IMR-90 (cell line): ENCODE data around the gene ELF2. TPM values are rescaled to one million over a fixed set of nuclear protein-coding genes. Genes with fewer than 3 reads are reported as not detected.

Source experiments
- ATAC-seq: fragments of 200-7000 bp; cut with Tn5 transposase; 2 replicates; pipeline ENCODE4 v1.9.1; 2020; ENCODE audit warnings: low read depth, mild to moderate bottlenecking, moderate library complexity
- BruUV-seq: library from RNA; stranded (reverse); fragments of 400-500 nt; replicated peaks from 2 replicates; lab custom pipeline; 2021; lab: Mats Ljungman, UMichigan
- CTCF ChIA-PET: fragments of 300-600 bp; formaldehyde crosslinking; extraction: SDS; loops from one replicate; lab custom pipeline; 2021; ENCODE audit warnings: antibody characterized with exemption; lab: Yijun Ruan, JAX
- POLR2A ChIA-PET: fragments of 300-600 bp; sonication (Branson Sonifier 250); formaldehyde crosslinking; loops from one replicate; lab custom pipeline; 2022; ENCODE audit warnings: antibody characterized with exemption; ENCODE audit not compliant: unreplicated experiment; lab: Charles Lee
- DNase-seq: peaks from one replicate; pipeline ENCODE4 v3.0.0; 2013
- H2AFZ ChIP-seq: replicated peaks from 2 replicates; pipeline ENCODE3; 2013; ENCODE audit warnings: low read length, mild to moderate bottlenecking; ENCODE audit not compliant: poor library complexity
- H2AK5ac ChIP-seq: 2 replicates; pipeline ENCODE4 v1.6.1; 2013; ENCODE audit warnings: low read depth, low read length, inconsistent platforms
- H2AK9ac ChIP-seq: replicated peaks from 2 replicates; pipeline ENCODE3; 2013; ENCODE audit warnings: mild to moderate bottlenecking, low read depth, low read length, moderate library complexity; ENCODE audit not compliant: poor library complexity
- H2BK120ac ChIP-seq: 2 replicates; pipeline ENCODE4 v1.6.1; 2013; ENCODE audit warnings: low read depth, low read length, inconsistent platforms
- H2BK15ac ChIP-seq: 3 replicates; pipeline ENCODE4 v1.6.1; 2013; ENCODE audit warnings: low read depth, low read length, inconsistent platforms
- H2BK20ac ChIP-seq: 2 replicates; pipeline ENCODE4 v1.6.1; 2013; ENCODE audit warnings: low read depth, mild to moderate bottlenecking, inconsistent platforms, low read length, moderate library complexity
- H2BK5ac ChIP-seq: 2 replicates; pipeline ENCODE4 v1.6.1; 2013; ENCODE audit warnings: mild to moderate bottlenecking, low read depth, low read length, inconsistent platforms; ENCODE audit not compliant: poor library complexity, severe bottlenecking
- H3K14ac ChIP-seq: replicated peaks from 2 replicates; pipeline ENCODE4 v1.6.1; 2013; ENCODE audit warnings: low read depth, low read length, inconsistent platforms
- H3K18ac ChIP-seq: 2 replicates; pipeline ENCODE4 v1.6.1; 2013; ENCODE audit warnings: low read depth, low read length, control low read depth
- H3K23ac ChIP-seq: 2 replicates; pipeline ENCODE4 v1.6.1; 2013; ENCODE audit warnings: low read depth, low read length, inconsistent platforms
- H3K27ac ChIP-seq: 2 replicates; pipeline ENCODE4 v1.5.1; 2013; ENCODE audit warnings: mild to moderate bottlenecking, control low read depth, low read length; ENCODE audit not compliant: insufficient read depth
- H3K27me3 ChIP-seq: 2 replicates; pipeline ENCODE4 v1.6.1; 2013; ENCODE audit warnings: low read length; ENCODE audit not compliant: control insufficient read depth, insufficient read depth
- H3K36me3 ChIP-seq: 2 replicates; pipeline ENCODE4 v1.6.1; 2013; ENCODE audit warnings: low read length, mixed read lengths; ENCODE audit not compliant: control insufficient read depth, insufficient read depth
- H3K4ac ChIP-seq: 2 replicates; pipeline ENCODE4 v1.6.1; 2013; ENCODE audit warnings: low read depth, low read length, inconsistent platforms
- H3K4me1 ChIP-seq: 2 replicates; pipeline ENCODE4 v1.6.1; 2013; ENCODE audit warnings: low read length, mixed read lengths; ENCODE audit not compliant: control insufficient read depth, insufficient read depth
- H3K4me2 ChIP-seq: 2 replicates; pipeline ENCODE4 v1.6.1; 2013; ENCODE audit warnings: low read depth, mild to moderate bottlenecking, control low read depth, low read length, moderate library complexity
- H3K4me3 ChIP-seq: 2 replicates; pipeline ENCODE4 v1.5.1; 2013; ENCODE audit warnings: low read depth, mild to moderate bottlenecking, control low read depth, low read length, moderate library complexity; ENCODE audit not compliant: insufficient read depth
- H3K56ac ChIP-seq: 2 replicates; pipeline ENCODE4 v1.6.1; 2013; ENCODE audit warnings: low read length, inconsistent platforms; ENCODE audit not compliant: insufficient read depth; ENCODE audit errors: extremely low read depth
- H3K79me1 ChIP-seq, 2 experiments: 2 replicates each; pipeline ENCODE4 v1.6.1; 2013; ENCODE audit warnings: low read length in 2 of 2, inconsistent platforms in 1 of 2, low read depth in 1 of 2
- H3K9ac ChIP-seq: 2 replicates; pipeline ENCODE4 v1.6.1; 2013; ENCODE audit warnings: low read depth, low read length, control low read depth
- H3K9me1 ChIP-seq: 2 replicates; pipeline ENCODE4 v1.6.1; 2013; ENCODE audit warnings: low read length, inconsistent platforms; ENCODE audit not compliant: insufficient read depth
- H3K9me3 ChIP-seq: 2 replicates; pipeline ENCODE4 v1.6.1; 2013; ENCODE audit warnings: low read length; ENCODE audit not compliant: control insufficient read depth, insufficient read depth
- H4K20me1 ChIP-seq: 2 replicates; pipeline ENCODE4 v1.6.1; 2013; ENCODE audit warnings: low read length, inconsistent platforms; ENCODE audit not compliant: insufficient read depth
- H4K5ac ChIP-seq: 2 replicates; pipeline ENCODE4 v1.6.1; 2013; ENCODE audit warnings: mild to moderate bottlenecking, low read depth, low read length, control low read depth
- H4K8ac ChIP-seq, 2 experiments: 2 replicates each; pipeline ENCODE4 v1.6.1; 2013; ENCODE audit warnings: low read depth in 2 of 2, low read length in 2 of 2, control low read depth in 1 of 2, inconsistent platforms in 1 of 2
- H4K91ac ChIP-seq: 2 replicates; pipeline ENCODE4 v1.6.1; 2013; ENCODE audit warnings: low read depth, low read length, inconsistent platforms; ENCODE audit not compliant: insufficient read depth
- BHLHE40 ChIP-seq: fragments of 150-350 bp; IDR thresholded peaks from 2 replicates; pipeline ENCODE4 v1.6.1; 2016; ENCODE audit warnings: mild to moderate bottlenecking, low read depth, low read length
- FOS ChIP-seq: fragments of 150-350 bp; IDR thresholded peaks from 2 replicates; pipeline ENCODE4 v1.6.1; 2016; ENCODE audit warnings: low read depth, low read length
- MAZ ChIP-seq: IDR thresholded peaks from 2 replicates; pipeline ENCODE4 v1.6.1; 2012; ENCODE audit warnings: low read depth, mild to moderate bottlenecking, low read length, improper control_type of control experiment, moderate library complexity, borderline replicate concordance
- POLR2A ChIP-seq: IDR thresholded peaks from 2 replicates; pipeline ENCODE4 v1.6.1; 2012; ENCODE audit warnings: mild to moderate bottlenecking, low read depth, low read length
- RAD21 ChIP-seq: IDR thresholded peaks from 2 replicates; pipeline ENCODE4 v1.6.1; 2012; ENCODE audit warnings: low read length, improper control_type of control experiment
- RCOR1 ChIP-seq: IDR thresholded peaks from 2 replicates; pipeline ENCODE4 v1.6.1; 2012; ENCODE audit warnings: mild to moderate bottlenecking, low read length, improper control_type of control experiment; ENCODE audit not compliant: insufficient replicate concordance
- RFX5 ChIP-seq: IDR thresholded peaks from 2 replicates; pipeline ENCODE4 v1.8.0; 2012; ENCODE audit warnings: low read depth, mild to moderate bottlenecking, low read length, moderate library complexity
- WGBS, 2 experiments: methylation state at CpG; one replicate each; pipeline versions ENCODE4 v1.1.5 to v1.1.7; 2013; ENCODE audit warnings: missing lambda C conversion rate in 2 of 2; ENCODE audit not compliant: insufficient read length in 1 of 2; ENCODE audit errors: extremely low coverage in 2 of 2; 5-methylcytosine and 5-hydroxymethylcytosine counted together
- dilution Hi-C: fragments of 300-500 bp; cut with HindIII; formaldehyde crosslinking; loops from one replicate; pipeline ENCODE4 v1.14.3; 2018; ENCODE audit warnings: low sequenced_read_pairs; ENCODE audit not compliant: unreplicated experiment
- in situ Hi-C: fragments of 300-500 bp; cut with MboI; formaldehyde crosslinking; loops from 3 replicates; pipeline ENCODE4 v1.14.3; 2019; ENCODE audit warnings: low sequenced_read_pairs, inconsistent platforms, mixed read lengths
- intact Hi-C: fragments of 100-400 bp; cut with micrococcal nuclease; formaldehyde crosslinking; loops from 2 replicates; pipeline ENCODE4 v1.10.0; 2022
- polyA plus RNA-seq, 3 experiments: library from polyadenylated mRNA; depleted of rRNA; stranded (reverse); fragments of >200 nt; gene quantifications; 2 replicates each; pipeline ENCODE4 v1.2.3, GENCODE V29; 2012; ENCODE audit warnings: low replicate concordance in 1 of 3
- total RNA-seq: library from RNA; depleted of rRNA; stranded (reverse); fragments of >200 nt; gene quantifications from 2 replicates; pipeline ENCODE4 v1.2.3, GENCODE V29; 2012

The ELF2 gene
- total and polyA plus RNA-seq, 2 of the 4 experiments (the other 2 are of a cell fraction) = 14.5 to 42.3 TPM

DNA sequence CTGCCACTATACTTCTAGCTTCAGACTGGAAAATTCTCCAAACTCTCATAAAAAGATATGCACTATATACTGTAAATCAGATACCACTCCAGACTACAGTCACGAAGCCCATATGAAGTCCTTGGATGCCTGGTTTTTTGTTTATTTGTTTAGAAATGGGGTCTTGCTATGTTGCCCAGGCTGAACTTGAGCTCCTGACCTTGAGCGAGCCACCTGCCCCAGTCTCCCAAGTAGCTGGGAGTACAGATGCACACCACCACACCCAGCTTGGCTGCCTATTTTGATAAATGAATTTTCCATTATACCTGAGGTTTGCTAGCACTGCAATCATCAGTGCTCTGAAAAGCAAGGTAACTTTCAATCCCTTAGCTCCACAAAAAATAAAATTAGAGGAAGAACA lies 53.1 kb downstream of the ELF2 start:
- Histone ChIP-seq H2AK9ac (no peak overlapping the region), H4K20me1 (no peaks in the 10 kb centered on the region), H3K27me3 (no peaks in the 10 kb centered on the region), H4K5ac (no peak overlapping the region), H3K27ac (no peak overlapping the region), H2AK5ac (no peak overlapping the region), H2BK20ac (no peak overlapping the region), H2AFZ (no peak overlapping the region), H3K9ac (no peak overlapping the region), H3K4me3 (no peak overlapping the region), H3K4me2 (no peak overlapping the region), H2BK15ac (no peak overlapping the region), H4K91ac (no peak overlapping the region), H3K36me3 (0 out of 2 replicates have a peak, but pooled peaks cover 1% of the 10 kb centered on the region), H3K9me3 (no peaks in the 10 kb centered on the region), H2BK120ac (no peak overlapping the region), H2BK5ac (no peak overlapping the region), H3K56ac (no peak overlapping the region), H4K8ac (no peak overlapping the region), H3K9me1 (peaks cover 6% of the 10 kb centered on the region; the same call in 1 of the 2 replicates), H3K23ac (no peak overlapping the region), H3K14ac (no peak overlapping the region), H3K4me1 (no peaks in the 10 kb centered on the region), H3K79me1 (no peaks in the 10 kb centered on the region; a peak in 1 of 4 replicates), H3K4ac (no peak overlapping the region), H3K18ac (no peak overlapping the region)
- ChIA-PET POLR2A (no interaction called here), CTCF (interaction anchor here (0.9 to 1.6 kb wide), 2 partner anchors 9 to 44 kb away, joined by 3 read pairs; no protein-coding TSS in a partner anchor)
- dilution Hi-C loops = no loop called here
- WGBS, 2 experiments = no CpG with 5 or more reads among the region's 2 CpGs
- DNase-seq (no peak), ATAC-seq (no peak)
- no TSS peak for BruUV-seq
- intact Hi-C loops = no loop called here
- in situ Hi-C loops = no loop called here
- TF ChIP-seq RAD21 = no peak
- TF ChIP-seq BHLHE40 = no peak
- TF ChIP-seq RCOR1 = no peak
- no peak for TF ChIP-seq FOS
- TF ChIP-seq RFX5 = no peak
- no peak for TF ChIP-seq POLR2A
- TF ChIP-seq MAZ = no peak
